Activated CD4-positive, alpha-beta T cell treated with anti-CD3 and anti-CD28 coated beads for 1 hour (primary cell): Measurements from ENCODE around the gene PRR9.

Source experiments
- DNase-seq: peaks from one replicate; pipeline ENCODE4 v3.0.0-alpha.2; 2020

The PRR9 gene

GRCh38 chr1:153231363-153231762, 14.0 kb downstream of the PRR9 start:
- DNase-seq: no peak

DNA sequence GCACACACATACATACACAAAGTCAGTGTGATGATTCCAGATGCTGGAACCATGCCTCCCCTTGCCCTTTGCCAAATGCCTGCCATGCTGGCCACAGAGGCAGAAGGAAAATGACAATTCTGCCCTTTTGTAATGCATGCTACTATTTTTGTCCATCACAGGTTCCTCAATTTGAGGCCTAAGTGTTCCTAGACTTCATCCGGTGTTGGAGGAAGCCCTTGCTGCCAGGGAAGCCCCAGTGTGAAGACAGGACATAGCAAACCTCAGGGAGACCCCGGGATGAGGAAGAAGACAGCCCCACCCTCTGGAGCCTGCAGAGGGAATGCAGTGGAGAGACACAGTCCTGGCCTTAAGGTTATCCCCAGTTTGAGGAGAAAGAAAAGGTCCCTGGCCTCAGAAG, 14.4 kb downstream of the PRR9 start:
- no peak for DNase-seq

- no peak for DNase-seq
These were observed 15.2 kb downstream of the PRR9 start for GRCh38 chr1:153232553-153232952.

- DNase-seq: no peak
These were observed 16.1 kb downstream of the PRR9 start for GRCh38 chr1:153233448-153233847.

- DNase-seq: no peak
These were observed 21.1 kb downstream of the PRR9 start for GRCh38 chr1:153238527-153238926.

GRCh38 chr1:153242160-153242559, 24.8 kb downstream of the PRR9 start:
- no peak for DNase-seq

DNA sequence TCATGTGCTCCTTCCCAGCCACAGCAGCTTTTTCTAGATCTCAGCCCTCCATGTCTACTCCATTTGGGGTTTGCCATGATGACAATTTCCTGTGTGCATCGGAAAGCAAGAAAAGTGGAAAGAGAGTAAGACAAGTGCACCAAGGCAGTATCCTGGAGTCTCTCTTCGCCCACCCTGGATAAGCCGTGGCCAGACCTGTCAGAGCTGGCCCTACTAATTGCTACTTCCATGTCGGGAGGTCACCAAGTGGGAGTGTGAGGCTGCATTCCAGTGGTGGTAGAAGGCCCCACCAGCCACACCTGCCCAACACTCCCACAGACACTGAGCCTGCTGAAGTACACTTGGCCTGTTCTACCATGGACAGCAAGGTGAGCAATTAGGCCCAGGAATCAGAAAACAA, 28.1 kb downstream of the PRR9 start:
- no peak for DNase-seq

- no peak for DNase-seq
These were observed 28.6 kb downstream of the PRR9 start for GRCh38 chr1:153246018-153246417.

- DNase-seq: no peak
These were observed 29.4 kb downstream of the PRR9 start for GRCh38 chr1:153246825-153247224.

GRCh38 chr1:153248176-153248879, 30.9 kb downstream of the PRR9 start:
- DNase-seq: no peak

- DNase-seq: no peak
These were observed 32.8 kb downstream of the PRR9 start for GRCh38 chr1:153250166-153250565.

- DNase-seq: no peak
These were observed 33.7 kb downstream of the PRR9 start for GRCh38 chr1:153251087-153251486.

- DNase-seq: no peak
These were observed 34.2 kb downstream of the PRR9 start for GRCh38 chr1:153251562-153251961.

DNA sequence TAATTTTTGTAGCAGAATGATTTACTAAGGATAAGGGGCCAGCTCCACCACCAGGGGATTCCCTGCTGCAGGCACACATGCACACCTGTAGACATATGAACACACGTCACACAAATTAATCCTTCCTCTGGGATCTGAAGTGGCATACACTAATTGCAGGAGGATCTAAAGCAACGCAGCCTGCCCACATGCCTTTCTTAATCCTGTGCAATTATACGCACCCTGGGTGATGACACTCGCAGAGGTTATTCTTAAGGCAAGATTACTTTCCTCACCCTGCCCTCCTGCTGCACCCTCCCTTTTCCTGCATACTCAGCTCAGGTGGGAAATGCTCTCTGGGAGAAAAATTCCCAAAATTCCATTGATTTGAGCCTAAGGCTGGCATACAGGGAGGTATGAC, 34.6 kb downstream of the PRR9 start:
- DNase-seq: no peak

- no peak for DNase-seq
These were observed 35.7 kb downstream of the PRR9 start for GRCh38 chr1:153253076-153253475.

- DNase-seq: no peak
These were observed 36.3 kb downstream of the PRR9 start for GRCh38 chr1:153253693-153254092.

DNA sequence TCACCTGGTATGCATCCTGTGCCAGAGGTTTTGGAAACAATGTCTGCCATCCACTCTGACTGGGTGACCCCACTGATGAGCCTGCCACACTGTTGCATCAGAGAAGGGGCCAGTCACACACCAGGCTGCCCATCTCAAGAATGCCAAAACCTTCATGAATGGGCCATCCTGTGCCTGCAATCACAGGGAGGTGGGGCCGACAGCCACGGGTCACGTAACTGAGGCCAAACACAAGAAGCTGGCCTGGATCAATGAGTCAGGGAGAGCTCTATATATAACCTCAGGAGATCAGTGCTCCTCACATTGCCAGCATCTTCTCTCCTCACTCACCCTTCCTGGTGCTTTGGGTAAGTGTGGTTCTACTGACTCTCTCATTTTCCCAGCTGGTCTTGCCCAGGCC, 42.0 kb downstream of the PRR9 start, which contains the start of gene LORICRIN:
Gene LORICRIN (plus strand): TSS at position 301 of the 400 bp plus-strand sequence. CDS start 1,263 bp downstream, outside the sequence.
- DNase-seq: no peak

GRCh38 chr1:153260585-153261280, 43.3 kb downstream of the PRR9 start:
- no peak for DNase-seq

DNA sequence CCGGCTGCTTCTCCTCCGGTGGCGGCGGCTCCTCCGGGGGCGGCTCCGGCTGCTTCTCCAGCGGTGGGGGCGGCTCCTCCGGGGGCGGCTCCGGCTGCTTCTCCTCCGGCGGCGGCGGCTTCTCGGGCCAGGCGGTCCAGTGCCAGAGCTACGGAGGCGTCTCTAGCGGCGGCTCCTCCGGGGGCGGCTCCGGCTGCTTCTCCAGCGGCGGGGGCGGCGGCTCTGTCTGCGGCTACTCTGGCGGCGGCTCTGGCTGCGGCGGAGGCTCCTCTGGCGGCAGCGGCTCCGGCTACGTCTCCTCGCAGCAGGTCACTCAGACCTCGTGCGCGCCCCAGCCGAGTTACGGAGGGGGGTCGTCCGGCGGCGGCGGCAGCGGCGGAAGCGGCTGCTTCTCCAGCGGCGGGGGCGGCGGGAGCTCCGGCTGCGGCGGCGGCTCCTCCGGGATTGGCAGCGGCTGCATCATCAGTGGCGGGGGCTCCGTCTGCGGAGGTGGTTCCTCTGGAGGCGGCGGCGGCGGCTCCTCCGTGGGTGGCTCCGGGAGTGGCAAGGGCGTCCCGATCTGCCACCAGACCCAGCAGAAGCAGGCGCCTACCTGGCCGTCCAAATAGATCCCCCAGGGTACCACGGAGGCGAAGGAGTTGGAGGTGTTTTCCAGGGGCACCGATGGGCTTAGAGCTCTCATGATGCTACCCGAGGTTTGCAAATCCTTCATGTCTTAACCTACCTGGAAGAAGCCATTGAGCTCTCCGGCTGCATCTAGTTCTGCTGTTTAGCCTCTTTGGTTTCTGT, 44.1 kb downstream of the PRR9 start:
- peak; percentile 24 for DNase-seq

GRCh38 chr1:153262070-153262366, 44.6 kb downstream of the PRR9 start:
- no peak for DNase-seq

- no peak for DNase-seq
These were observed 45.2 kb downstream of the PRR9 start for GRCh38 chr1:153262462-153263157.

DNA sequence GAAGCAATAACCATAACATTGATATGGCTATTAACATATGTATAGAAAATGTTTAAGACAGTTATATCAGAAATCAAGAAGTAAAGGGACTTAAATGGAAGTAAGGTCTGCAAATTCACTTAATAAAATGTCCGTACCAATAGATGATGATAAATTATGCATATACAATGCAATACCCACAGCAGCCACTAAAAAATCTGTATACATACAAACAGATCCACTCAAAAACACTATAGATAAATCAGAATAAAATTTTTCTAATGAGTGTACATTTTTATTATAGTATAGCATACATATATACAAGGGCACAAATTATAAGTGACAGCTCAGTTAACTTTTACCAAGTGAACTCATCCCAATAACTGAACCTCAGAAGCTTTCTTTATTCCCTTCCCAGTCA, 48.1 kb downstream of the PRR9 start:
- DNase-seq: no peak
